ENCODE results near the gene FGGY. TPM values are rescaled to one million over a fixed set of nuclear protein-coding genes. Genes with fewer than 3 reads are reported as not detected.

FGGY gene
- total RNA-seq, 2 experiments from 2014 or later, result 8.5 to 9.4 TPM

GRCh38 chr1:59697150-59697800, 400.4 kb downstream of the FGGY start:
- POLR2A ChIA-PET, result interaction anchor here (0.7 to 3.1 kb wide), 6 partner anchors 302 to 915 kb away, joined by 3 to 12 read pairs (median 4); partner anchors contain the start of gene JUN
- peak overlapping the region; percentile 66 for H3K4me3 Mint-ChIP-seq

GRCh38 chr1:59698386-59698785, 401.5 kb downstream of the FGGY start:
- Mint-ChIP-seq H3K27ac (no peak overlapping the region), H3K4me3 (no peak overlapping the region), H3K27me3 (ENCODE audit: low read depth) (no peaks in the 10 kb centered on the region), H3K36me3 (ENCODE audit: low read depth) (peaks cover under 1% of the 10 kb centered on the region), H3K4me1 (ENCODE audit: low read depth) (peaks cover 31% of the 10 kb centered on the region), H3K9me3 (ENCODE audit: insufficient read depth) (no peaks in the 10 kb centered on the region)
- DNase-seq (no peak), ATAC-seq (no peak)
- ChIA-PET CTCF (interaction anchor here (0.7 to 4.6 kb wide), 69 partner anchors 8 to 1183 kb away, joined by 3 to 63 read pairs (median 4); partner anchors contain the start of genes FGGY and JUN), POLR2A (interaction anchor here (0.6 to 3.1 kb wide), 3 partner anchors 202 to 914 kb away, joined by 3 to 12 read pairs (median 6); partner anchors contain the start of genes FGGY and JUN)

More at GRCh38 chr1:59697150-59697800, 400.4 kb downstream of the FGGY start:
- Mint-ChIP-seq H3K27me3 (ENCODE audit: low read depth) (no peaks in the 10 kb centered on the region), H3K36me3 (ENCODE audit: low read depth) (peaks cover 2% of the 10 kb centered on the region), H3K4me1 (ENCODE audit: low read depth) (peaks cover 31% of the 10 kb centered on the region), H3K27ac (peak overlapping the region; percentile 89), H3K9me3 (ENCODE audit: insufficient read depth) (no peaks in the 10 kb centered on the region)
- peak; percentile 69 for DNase-seq
- CTCF ChIA-PET, result interaction anchor here (0.9 to 4.6 kb wide), 11 partner anchors 8 to 956 kb away, joined by 3 to 63 read pairs (median 4); partner anchors contain the start of genes FGGY and JUN
- peak; percentile 65 for ATAC-seq

DNA sequence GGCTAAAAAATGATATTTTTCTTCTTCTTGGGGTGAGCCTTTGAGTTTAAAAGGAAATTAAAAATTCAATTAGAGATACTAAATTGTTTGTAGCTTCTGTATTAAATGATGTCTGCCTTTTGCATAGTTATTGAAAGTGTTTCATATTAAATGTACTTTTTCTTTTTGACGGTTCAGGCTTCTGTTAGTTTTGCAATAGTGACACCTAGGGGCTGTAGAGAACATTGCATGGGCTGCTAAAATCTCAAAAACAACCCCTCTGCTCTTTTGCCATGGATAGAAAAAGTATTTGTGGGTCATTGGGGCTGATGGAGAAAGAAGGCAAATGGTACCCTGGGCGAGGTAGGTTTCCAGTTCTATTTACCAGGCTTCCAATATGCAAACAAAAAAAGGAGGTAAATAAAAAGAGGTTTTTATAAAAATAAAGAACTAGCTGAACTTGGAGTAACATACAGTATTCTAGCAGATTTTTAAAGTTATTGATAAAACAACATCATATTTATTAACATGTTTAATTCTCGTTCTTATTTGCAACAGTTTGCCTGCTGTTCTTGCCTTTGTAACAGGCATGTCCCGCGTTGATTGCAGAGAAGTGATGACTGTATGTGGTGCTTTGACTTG, 402.4 kb downstream of the FGGY start:
- ChIA-PET CTCF (interaction anchor here (0.6 to 4.6 kb wide), 87 partner anchors 8 to 1184 kb away, joined by 3 to 63 read pairs (median 4); partner anchors contain the start of genes FGGY, JUN and MYSM1), POLR2A (interaction anchor here (1.5 to 3.1 kb wide), 2 partner anchors 403 to 915 kb away, joined by 6 to 12 read pairs; partner anchors contain the start of genes FGGY and JUN)
- peak; percentile 34 for ATAC-seq
- peak; percentile 37 for DNase-seq
- no peaks in the 10 kb centered on the region for H3K36me3 Mint-ChIP-seq (ENCODE audit: low read depth)
- no peaks in the 10 kb centered on the region for H3K9me3 Mint-ChIP-seq (ENCODE audit: insufficient read depth)
- H3K4me1 Mint-ChIP-seq (ENCODE audit: low read depth), result peaks cover 31% of the 10 kb centered on the region
- H3K4me3 Mint-ChIP-seq, result no peak overlapping the region
- no peak overlapping the region for H3K27ac Mint-ChIP-seq
- no peaks in the 10 kb centered on the region for H3K27me3 Mint-ChIP-seq (ENCODE audit: low read depth)

DNA sequence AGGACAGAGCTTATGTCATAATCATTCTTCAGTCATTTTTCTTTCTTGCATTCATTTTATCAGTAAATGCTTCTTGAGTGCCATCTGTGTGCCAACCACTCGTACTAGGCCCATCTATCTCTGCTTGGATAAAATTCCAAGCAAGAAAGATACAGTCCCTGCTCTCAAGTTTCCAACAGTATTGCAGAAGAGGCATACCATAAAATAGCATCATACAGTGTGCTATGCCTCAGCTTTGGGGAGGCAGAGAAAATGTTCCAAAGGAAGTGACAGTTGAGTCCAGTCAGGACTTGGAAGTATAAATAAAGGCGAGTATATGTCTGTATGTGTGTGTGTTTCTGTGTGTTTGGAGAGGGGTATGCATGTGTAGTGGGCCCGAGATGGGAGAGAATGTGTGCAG, 404.5 kb downstream of the FGGY start:
- H3K27me3 Mint-ChIP-seq (ENCODE audit: low read depth), result no peaks in the 10 kb centered on the region
- no peaks in the 10 kb centered on the region for H3K36me3 Mint-ChIP-seq (ENCODE audit: low read depth)
- H3K9me3 Mint-ChIP-seq (ENCODE audit: insufficient read depth), result no peaks in the 10 kb centered on the region
- no peak for DNase-seq
- H3K4me3 Mint-ChIP-seq, result no peak overlapping the region
- CTCF ChIA-PET, result interaction anchor here (3.5 kb wide), 1 partner anchor 58 kb away, joined by 12 read pairs; no protein-coding TSS in a partner anchor
- no peak for ATAC-seq
- H3K4me1 Mint-ChIP-seq (ENCODE audit: low read depth), result peaks cover 30% of the 10 kb centered on the region
- POLR2A ChIA-PET, result no interaction called here
- no peak overlapping the region for H3K27ac Mint-ChIP-seq

DNA sequence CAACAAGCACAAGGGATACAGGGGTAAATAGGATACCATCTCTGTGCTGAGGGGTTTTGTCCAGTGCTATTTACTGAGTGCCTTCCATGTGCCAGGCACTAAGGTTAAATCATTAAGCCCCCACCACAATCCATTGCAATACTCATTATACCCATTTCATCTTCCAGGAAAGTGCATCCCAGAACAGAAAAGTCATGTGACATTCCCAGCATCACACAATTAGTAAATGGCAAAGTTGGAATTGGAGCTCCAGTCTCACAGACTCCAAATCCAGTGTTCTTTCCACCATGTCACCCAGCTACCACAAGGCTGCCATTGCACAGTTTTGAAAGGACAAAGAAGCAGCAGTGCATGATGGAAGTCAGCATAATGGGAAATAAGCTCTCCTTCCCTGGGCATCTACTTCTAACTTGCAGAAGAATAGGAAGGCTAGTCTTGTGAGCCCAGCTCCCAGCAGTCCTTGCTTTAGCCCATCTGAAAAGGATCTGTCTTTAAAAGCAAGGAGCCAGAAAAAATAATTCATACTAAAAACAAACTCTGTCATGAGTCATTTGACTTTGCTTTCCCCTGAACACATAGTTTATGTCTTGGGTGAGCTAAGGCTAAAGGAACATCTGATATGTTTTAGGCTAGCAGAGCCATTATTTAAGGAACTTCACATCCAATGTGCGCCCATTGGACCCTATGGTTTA, 406.5 kb downstream of the FGGY start:
- H3K4me3 Mint-ChIP-seq, result no peak overlapping the region
- ChIA-PET POLR2A (no interaction called here), CTCF (interaction anchor here (0.6 to 3.5 kb wide), 3 partner anchors 56 to 964 kb away, joined by 3 to 12 read pairs (median 3); partner anchors contain the start of gene FGGY)
- no peak overlapping the region for H3K27ac Mint-ChIP-seq
- H3K4me1 Mint-ChIP-seq (ENCODE audit: low read depth), result peaks cover 11% of the 10 kb centered on the region
- no peak for DNase-seq
- no peaks in the 10 kb centered on the region for H3K27me3 Mint-ChIP-seq (ENCODE audit: low read depth)
- ATAC-seq, result no peak
- no peaks in the 10 kb centered on the region for H3K9me3 Mint-ChIP-seq (ENCODE audit: insufficient read depth)
- H3K36me3 Mint-ChIP-seq (ENCODE audit: low read depth), result no peaks in the 10 kb centered on the region

GRCh38 chr1:59703918-59704378, 407.1 kb downstream of the FGGY start:
- Mint-ChIP-seq H3K27ac (no peak overlapping the region), H3K36me3 (ENCODE audit: low read depth) (no peaks in the 10 kb centered on the region), H3K4me3 (no peak overlapping the region), H3K4me1 (ENCODE audit: low read depth) (peaks cover 5% of the 10 kb centered on the region), H3K27me3 (ENCODE audit: low read depth) (no peaks in the 10 kb centered on the region), H3K9me3 (ENCODE audit: insufficient read depth) (no peaks in the 10 kb centered on the region)
- ATAC-seq (no peak), DNase-seq (no peak)
- POLR2A ChIA-PET, result no interaction called here
- CTCF ChIA-PET, result interaction anchor here (0.6 to 3.5 kb wide), 2 partner anchors 55 to 965 kb away, joined by 3 to 12 read pairs; no protein-coding TSS in a partner anchor

DNA sequence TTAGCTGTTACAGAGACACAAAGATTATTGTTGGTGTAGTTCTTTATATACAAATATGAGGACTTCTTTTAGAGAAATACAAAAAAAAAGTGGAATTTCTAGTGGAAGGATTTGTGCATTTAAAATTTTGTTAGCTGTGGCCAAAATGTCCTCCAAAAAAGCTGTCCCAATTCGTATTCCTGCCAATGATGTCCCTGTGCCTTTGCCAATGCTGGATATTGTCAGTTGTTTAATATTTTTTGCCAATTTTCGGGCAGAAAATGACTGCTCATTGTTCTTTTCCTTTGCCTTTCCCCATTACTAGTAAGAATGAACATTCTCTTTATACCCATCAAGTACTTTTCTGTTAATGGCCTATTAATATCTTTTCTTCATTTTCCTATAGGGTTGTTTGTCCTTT, 407.8 kb downstream of the FGGY start:
- Mint-ChIP-seq H3K27ac (no peak overlapping the region), H3K4me1 (ENCODE audit: low read depth) (no peaks in the 10 kb centered on the region), H3K36me3 (ENCODE audit: low read depth) (no peaks in the 10 kb centered on the region), H3K9me3 (ENCODE audit: insufficient read depth) (no peaks in the 10 kb centered on the region), H3K27me3 (ENCODE audit: low read depth) (no peaks in the 10 kb centered on the region), H3K4me3 (no peak overlapping the region)
- no peak for ATAC-seq
- DNase-seq, result no peak
- ChIA-PET POLR2A (no interaction called here), CTCF (interaction anchor here (1.4 kb wide), 1 partner anchor 10 kb away, joined by 3 read pairs; no protein-coding TSS in a partner anchor)

DNA sequence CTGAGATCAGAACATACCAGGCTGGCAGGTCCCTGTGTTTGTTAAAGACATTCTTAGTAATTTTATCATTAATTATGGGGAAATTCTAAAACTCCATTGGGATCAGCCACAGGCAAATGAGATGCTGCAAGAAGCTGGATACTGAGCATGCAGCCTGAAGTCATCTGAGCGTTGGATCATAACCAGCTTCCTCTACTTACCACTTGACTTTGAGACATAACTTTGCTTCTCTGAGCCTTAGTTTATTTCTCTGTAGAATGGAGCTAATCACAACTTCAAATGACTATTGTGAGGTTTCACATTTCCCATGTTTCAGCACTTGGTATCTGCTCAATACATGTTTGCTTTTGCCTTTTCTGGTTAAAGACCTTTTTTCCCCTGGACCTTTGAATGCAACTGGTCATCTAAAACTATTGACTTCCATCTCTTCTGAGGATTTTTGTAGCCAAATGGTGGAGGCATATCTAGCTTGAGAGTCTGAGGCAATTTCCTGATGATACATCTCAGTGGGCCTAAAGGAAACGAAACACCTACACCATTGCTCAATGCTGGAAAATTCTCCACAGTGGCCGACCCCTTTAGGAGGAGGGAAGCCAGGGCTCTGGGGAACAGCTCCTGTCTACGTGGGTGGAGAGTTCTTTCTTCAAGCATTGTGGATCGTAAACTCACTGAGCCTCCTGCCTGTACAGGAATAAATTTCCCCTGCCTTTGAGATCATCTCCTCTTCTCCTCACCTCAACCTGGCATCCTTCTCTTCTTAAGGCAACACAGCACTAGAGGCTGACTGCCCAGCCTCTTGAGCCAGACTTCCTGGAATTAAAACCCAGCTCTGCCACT, 408.8 kb downstream of the FGGY start:
- DNase-seq, result no peak
- POLR2A ChIA-PET, result no interaction called here
- Mint-ChIP-seq H3K36me3 (ENCODE audit: low read depth) (peaks cover 3% of the 10 kb centered on the region), H3K27ac (no peak overlapping the region), H3K27me3 (ENCODE audit: low read depth) (no peaks in the 10 kb centered on the region), H3K9me3 (ENCODE audit: insufficient read depth) (peaks cover 8% of the 10 kb centered on the region), H3K4me1 (ENCODE audit: low read depth) (no peaks in the 10 kb centered on the region), H3K4me3 (no peak overlapping the region)
- ATAC-seq, result no peak
- CTCF ChIA-PET, result interaction anchor here (1.0 to 1.8 kb wide), 3 partner anchors 9 to 54 kb away, joined by 3 to 6 read pairs (median 3); no protein-coding TSS in a partner anchor

- no peaks in the 10 kb centered on the region for H3K4me1 Mint-ChIP-seq (ENCODE audit: low read depth)
- H3K36me3 Mint-ChIP-seq (ENCODE audit: low read depth), result peaks cover 3% of the 10 kb centered on the region
- POLR2A ChIA-PET, result no interaction called here
- CTCF ChIA-PET, result interaction anchor here (1.8 kb wide), 1 partner anchor 53 kb away, joined by 6 read pairs; no protein-coding TSS in a partner anchor
- H3K9me3 Mint-ChIP-seq (ENCODE audit: insufficient read depth), result peaks cover 8% of the 10 kb centered on the region
- no peak for DNase-seq
- no peak for ATAC-seq
- H3K4me3 Mint-ChIP-seq, result no peak overlapping the region
- H3K27me3 Mint-ChIP-seq (ENCODE audit: low read depth), result no peaks in the 10 kb centered on the region
- H3K27ac Mint-ChIP-seq, result no peak overlapping the region
Observed at GRCh38 chr1:59706303-59706599, 409.4 kb downstream of the FGGY start.

DNA sequence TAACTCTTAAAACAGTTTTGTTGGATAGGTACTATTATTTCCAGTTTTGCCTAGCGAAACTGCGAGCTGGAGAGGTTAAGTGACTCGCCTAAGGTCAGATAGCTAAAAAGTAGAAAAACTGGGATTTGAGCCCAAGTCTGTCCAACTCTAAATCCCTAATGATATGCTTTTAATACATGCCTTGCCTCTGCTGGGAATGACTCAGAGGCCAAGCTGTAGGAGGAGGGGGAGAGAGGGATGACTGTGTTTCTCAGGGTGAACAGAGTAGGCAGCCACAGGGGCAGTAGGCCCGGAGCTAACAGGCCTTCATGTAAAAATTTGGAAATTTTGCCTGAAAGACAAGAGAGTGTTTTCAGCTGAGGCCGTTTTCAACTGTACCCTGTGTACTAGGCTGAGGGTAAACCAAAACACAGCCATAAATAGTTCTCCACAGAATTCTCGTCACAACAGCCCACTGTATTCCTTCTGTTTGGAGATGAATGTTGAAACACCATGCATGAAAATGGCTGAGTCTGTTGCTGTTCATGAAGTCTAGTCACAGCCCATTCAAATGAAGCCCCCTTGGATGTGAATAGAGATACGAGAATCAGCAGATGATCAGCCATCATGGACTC, 410.4 kb downstream of the FGGY start:
- Mint-ChIP-seq H3K4me1 (ENCODE audit: low read depth) (no peaks in the 10 kb centered on the region), H3K27ac (no peak overlapping the region), H3K9me3 (ENCODE audit: insufficient read depth) (peaks cover 8% of the 10 kb centered on the region), H3K27me3 (ENCODE audit: low read depth) (no peaks in the 10 kb centered on the region), H3K4me3 (no peak overlapping the region), H3K36me3 (ENCODE audit: low read depth) (peaks cover 3% of the 10 kb centered on the region)
- ChIA-PET CTCF (interaction anchor here (0.8 to 1.7 kb wide), 2 partner anchors 9 to 52 kb away, joined by 4 to 7 read pairs; no protein-coding TSS in a partner anchor), POLR2A (no interaction called here)
- no peak for DNase-seq
- no peak for ATAC-seq

Data from activated CD8-positive, alpha-beta T cell treated with anti-CD3 and anti-CD28 coated beads, Interleukin-2, amount 10 ng/mL, durations not matched to agents 7 days and 5 days (primary cell).